Measurements from ENCODE around the gene MRAP. TPM values are rescaled to one million over a fixed set of nuclear protein-coding genes. Genes with fewer than 3 reads are reported as not detected.

Gene MRAP
- total and polyA plus RNA-seq, 4 donors: 0.18 to 3.8 (median 0.24) TPM; not detected in 1

GRCh38 chr21:32346951-32347350 is 48.3 kb downstream of the MRAP start:
- no peak for TF ChIP-seq CTCF (IDR thresholded peaks at IDR 0.05; ENCODE audit: control extremely low read depth, extremely low read depth)
- no peak overlapping the region for H3K9ac ChIP-seq (ENCODE audit: insufficient read depth in 1 of 2, low read length in 2 of 2)
- peaks cover 0 to 12% (median 3%) of the 10 kb centered on the region in 4 donors for H3K9me3 ChIP-seq (ENCODE audit: control insufficient read depth in 4 of 4, insufficient read depth in 3 of 4, low read length in 3 of 4)
- ATAC-seq (ENCODE audit: insufficient read depth, low FRiP score): no peak
- H3K4me3 ChIP-seq: no peak overlapping the region
- no peaks in the 10 kb centered on the region for H3K27me3 ChIP-seq (ENCODE audit: control insufficient read depth in 3 of 3, insufficient read depth in 3 of 3, low read length in 2 of 3)
- peaks cover 41 to 66% (median 55%) of the 10 kb centered on the region in 4 donors for H3K36me3 ChIP-seq (ENCODE audit: control insufficient read depth in 4 of 4, insufficient read depth in 4 of 4, low read length in 4 of 4)
- DNase-seq: no peak
- 97 to 98% methylated on average over 14 of the region's 14 CpGs for WGBS, 2 donors
- no peaks in the 10 kb centered on the region for H3K4me1 ChIP-seq (ENCODE audit: control insufficient read depth in 5 of 5, insufficient read depth in 5 of 5, low read length in 5 of 5)
- no peak overlapping the region for H3K27ac ChIP-seq (ENCODE audit: low read depth in 1 of 2, low read length in 1 of 2)

- 97 to 98% methylated on average over 12 of the region's 12 CpGs for WGBS, 2 donors
- Histone ChIP-seq H3K36me3 (ENCODE audit: control insufficient read depth in 4 of 4, insufficient read depth in 4 of 4, low read length in 4 of 4) (peaks cover 45 to 67% (median 54%) of the 10 kb centered on the region in 4 donors), H3K4me1 (ENCODE audit: control insufficient read depth in 5 of 5, insufficient read depth in 5 of 5, low read length in 5 of 5) (no peaks in the 10 kb centered on the region), H3K9ac (ENCODE audit: insufficient read depth in 1 of 2, low read length in 2 of 2) (no peak overlapping the region), H3K9me3 (ENCODE audit: control insufficient read depth in 4 of 4, insufficient read depth in 3 of 4, low read length in 3 of 4) (peaks cover 0 to 12% (median 3%) of the 10 kb centered on the region in 4 donors), H3K4me3 (no peak overlapping the region), H3K27ac (ENCODE audit: low read depth in 1 of 2, low read length in 1 of 2) (no peak overlapping the region), H3K27me3 (ENCODE audit: control insufficient read depth in 3 of 3, insufficient read depth in 3 of 3, low read length in 2 of 3) (no peaks in the 10 kb centered on the region)
- ATAC-seq (ENCODE audit: insufficient read depth, low FRiP score) (no peak), DNase-seq (no peak)
- no peak for TF ChIP-seq CTCF (IDR thresholded peaks at IDR 0.05; ENCODE audit: control extremely low read depth, extremely low read depth)
Observed at GRCh38 chr21:32347351-32347750, 48.7 kb downstream of the MRAP start.

GRCh38 chr21:32347977-32348376 is 49.3 kb downstream of the MRAP start:
- no peak overlapping the region for H3K4me3 ChIP-seq
- no peaks in the 10 kb centered on the region for H3K27me3 ChIP-seq (ENCODE audit: control insufficient read depth in 3 of 3, insufficient read depth in 3 of 3, low read length in 2 of 3)
- peaks cover 48 to 70% (median 52%) of the 10 kb centered on the region in 4 donors for H3K36me3 ChIP-seq (ENCODE audit: control insufficient read depth in 4 of 4, insufficient read depth in 4 of 4, low read length in 4 of 4)
- no peak for DNase-seq
- 86 to 91% methylated on average over 11 of the region's 11 CpGs for WGBS, 2 donors
- TF ChIP-seq CTCF (IDR thresholded peaks at IDR 0.05; ENCODE audit: control extremely low read depth, extremely low read depth): no peak
- H3K27ac ChIP-seq (ENCODE audit: low read depth in 1 of 2, low read length in 1 of 2): peak overlapping the region in 1 of 2 donors; percentile 53
- peak overlapping the region in 1 of 2 donors; percentile 6 for H3K9ac ChIP-seq (ENCODE audit: insufficient read depth in 1 of 2, low read length in 2 of 2)
- H3K4me1 ChIP-seq (ENCODE audit: control insufficient read depth in 5 of 5, insufficient read depth in 5 of 5, low read length in 5 of 5): no peaks in the 10 kb centered on the region
- no peak for ATAC-seq (ENCODE audit: insufficient read depth, low FRiP score)
- H3K9me3 ChIP-seq (ENCODE audit: control insufficient read depth in 4 of 4, insufficient read depth in 3 of 4, low read length in 3 of 4): peaks cover 0 to 12% (median 3%) of the 10 kb centered on the region in 4 donors
